Body of pancreas (tissue), 4 donors: ENCODE results near the gene APCDD1L. TPM values are rescaled to one million over a fixed set of nuclear protein-coding genes. Genes with fewer than 3 reads are reported as not detected.

ENCODE experiments used
- ATAC-seq: fragments of 150-250 bp; one replicate; pipeline ENCODE4 v1.9.1; 2016
- DNase-seq, 4 donors: peaks; one replicate each; pipeline ENCODE4 v3.0.0-alpha.2; 2019
- H3K27ac ChIP-seq, 4 donors: fragments of 200-600 bp; sonication (generic); 1 replicate in 3 of 4; 2 replicates in 1 of 4; pipeline versions ENCODE4 v1.5.1 to v1.6.1; 2016 to 2019; ENCODE audit warnings: mild to moderate bottlenecking in 1 of 4, mixed read lengths in 1 of 4, moderate library complexity in 1 of 4
- H3K27me3 ChIP-seq, 2 donors: fragments of 200-600 bp; sonication (generic); one replicate each; pipeline ENCODE4 v1.6.0; 2016; ENCODE audit warnings: mild to moderate bottlenecking in 1 of 2
- H3K36me3 ChIP-seq, 2 donors: fragments of 200-600 bp; sonication (generic); replicated peaks in 1 of 2; 2 replicates each; pipeline ENCODE4 v1.5.1; 2016; ENCODE audit warnings: low read depth in 2 of 2; ENCODE audit not compliant: insufficient read depth in 1 of 2
- H3K4me1 ChIP-seq: fragments of 200-600 bp; sonication (generic); one replicate; pipeline ENCODE4 v1.6.0; 2016
- H3K4me3 ChIP-seq, 2 donors: fragments of 200-600 bp; sonication (generic); 1 replicate in 1 of 2; 2 replicates in 1 of 2; pipeline ENCODE4 v1.5.1; 2016 to 2019
- H3K9me3 ChIP-seq, 3 donors: fragments of 200-600 bp; sonication (generic); 1 replicate in 2 of 3; 2 replicates in 1 of 3; pipeline ENCODE4 v1.5.1; 2016
- POLR2A ChIP-seq, 3 donors: fragments of 450-650 bp; IDR thresholded peaks; one replicate each; pipeline ENCODE4 v1.6.1; 2016; ENCODE audit warnings: antibody characterized with exemption in 3 of 3, mild to moderate bottlenecking in 2 of 3
- WGBS, 2 donors: methylation state at CpG; one replicate each; pipeline ENCODE4 v1.1.5; 2017; 5-methylcytosine and 5-hydroxymethylcytosine counted together
- intact Hi-C: fragments of 100-400 bp; cut with DNase I; formaldehyde crosslinking; loops from one replicate; pipeline ENCODE4 v1.15.1; 2023
- total RNA-seq, 2 donors: library from RNA; depleted of rRNA; stranded (reverse); fragments of >200 nt; gene quantifications; one replicate each; pipeline ENCODE4 v1.1.0, GENCODE V29; 2016
- TF ChIP-seq, protein P1 (sequence below), 7 experiments: fragments of 450-650 bp in 4 of 7; fragments of 200-600 bp in 3 of 7; sonication (generic) in 3 of 7; IDR thresholded peaks; one replicate each; pipeline ENCODE4 v1.5.1; 2016 to 2019; ENCODE audit warnings: antibody characterized with exemption in 7 of 7

APCDD1L gene
- total RNA-seq, 2 donors from 2014 or later: 1.3 TPM; not detected in 1

DNA sequence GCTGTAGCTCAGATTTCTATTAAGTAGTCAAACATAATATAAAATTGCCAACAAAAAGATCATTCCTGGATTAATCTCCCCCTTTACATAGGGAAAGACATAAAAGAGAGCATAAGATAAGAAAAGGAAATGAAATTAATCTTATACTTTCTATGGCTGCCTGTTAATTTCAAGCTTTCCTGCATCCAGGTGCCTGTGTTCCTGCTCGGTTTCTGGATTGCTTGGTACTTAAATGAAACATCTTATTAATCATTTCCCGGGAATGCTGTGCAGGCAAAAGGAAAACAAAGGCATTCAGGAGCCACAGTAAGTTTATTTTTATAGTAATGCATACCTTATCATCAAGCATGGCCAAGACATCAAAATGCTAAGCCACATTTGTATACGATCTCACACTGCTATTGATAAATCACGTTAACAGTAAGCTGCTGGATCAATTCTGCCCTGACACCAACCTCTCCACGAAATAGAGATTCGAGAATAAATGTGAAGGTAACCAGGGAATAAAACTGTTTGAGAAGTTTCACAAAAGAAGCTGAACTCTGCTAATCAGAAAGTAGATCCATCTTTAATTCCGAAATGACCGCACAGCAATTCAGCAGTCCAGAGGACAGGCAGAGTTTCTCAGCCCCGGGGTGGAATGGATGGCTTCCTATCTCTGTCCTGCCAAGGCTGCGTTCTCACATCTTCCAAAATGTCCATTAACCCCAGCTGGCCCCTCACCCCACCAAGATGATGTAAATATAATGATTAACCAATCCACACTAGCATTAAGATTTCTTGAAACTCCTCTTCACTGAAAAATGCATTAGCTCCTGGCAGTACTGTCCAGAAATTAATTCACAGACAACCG, 32.6 kb upstream of the APCDD1L start:
- Histone ChIP-seq H3K9me3 (no peaks in the 10 kb centered on the region), H3K36me3 (no peaks in the 10 kb centered on the region), H3K4me1 (no peaks in the 10 kb centered on the region), H3K27me3 (no peaks in the 10 kb centered on the region), H3K27ac (no peak overlapping the region), H3K4me3 (no peak overlapping the region)
- ATAC-seq (no peak), DNase-seq (no peak)
- TF ChIP-seq, protein P1, sequence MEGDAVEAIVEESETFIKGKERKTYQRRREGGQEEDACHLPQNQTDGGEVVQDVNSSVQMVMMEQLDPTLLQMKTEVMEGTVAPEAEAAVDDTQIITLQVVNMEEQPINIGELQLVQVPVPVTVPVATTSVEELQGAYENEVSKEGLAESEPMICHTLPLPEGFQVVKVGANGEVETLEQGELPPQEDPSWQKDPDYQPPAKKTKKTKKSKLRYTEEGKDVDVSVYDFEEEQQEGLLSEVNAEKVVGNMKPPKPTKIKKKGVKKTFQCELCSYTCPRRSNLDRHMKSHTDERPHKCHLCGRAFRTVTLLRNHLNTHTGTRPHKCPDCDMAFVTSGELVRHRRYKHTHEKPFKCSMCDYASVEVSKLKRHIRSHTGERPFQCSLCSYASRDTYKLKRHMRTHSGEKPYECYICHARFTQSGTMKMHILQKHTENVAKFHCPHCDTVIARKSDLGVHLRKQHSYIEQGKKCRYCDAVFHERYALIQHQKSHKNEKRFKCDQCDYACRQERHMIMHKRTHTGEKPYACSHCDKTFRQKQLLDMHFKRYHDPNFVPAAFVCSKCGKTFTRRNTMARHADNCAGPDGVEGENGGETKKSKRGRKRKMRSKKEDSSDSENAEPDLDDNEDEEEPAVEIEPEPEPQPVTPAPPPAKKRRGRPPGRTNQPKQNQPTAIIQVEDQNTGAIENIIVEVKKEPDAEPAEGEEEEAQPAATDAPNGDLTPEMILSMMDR (IDR thresholded peaks at IDR 0.05): no peak
- TF ChIP-seq POLR2A (IDR thresholded peaks at IDR 0.05): no peak
- intact Hi-C loops: no loop called here
- 33 to 34% methylated on average over 11 of the region's 11 CpGs for WGBS, 2 donors

DNA sequence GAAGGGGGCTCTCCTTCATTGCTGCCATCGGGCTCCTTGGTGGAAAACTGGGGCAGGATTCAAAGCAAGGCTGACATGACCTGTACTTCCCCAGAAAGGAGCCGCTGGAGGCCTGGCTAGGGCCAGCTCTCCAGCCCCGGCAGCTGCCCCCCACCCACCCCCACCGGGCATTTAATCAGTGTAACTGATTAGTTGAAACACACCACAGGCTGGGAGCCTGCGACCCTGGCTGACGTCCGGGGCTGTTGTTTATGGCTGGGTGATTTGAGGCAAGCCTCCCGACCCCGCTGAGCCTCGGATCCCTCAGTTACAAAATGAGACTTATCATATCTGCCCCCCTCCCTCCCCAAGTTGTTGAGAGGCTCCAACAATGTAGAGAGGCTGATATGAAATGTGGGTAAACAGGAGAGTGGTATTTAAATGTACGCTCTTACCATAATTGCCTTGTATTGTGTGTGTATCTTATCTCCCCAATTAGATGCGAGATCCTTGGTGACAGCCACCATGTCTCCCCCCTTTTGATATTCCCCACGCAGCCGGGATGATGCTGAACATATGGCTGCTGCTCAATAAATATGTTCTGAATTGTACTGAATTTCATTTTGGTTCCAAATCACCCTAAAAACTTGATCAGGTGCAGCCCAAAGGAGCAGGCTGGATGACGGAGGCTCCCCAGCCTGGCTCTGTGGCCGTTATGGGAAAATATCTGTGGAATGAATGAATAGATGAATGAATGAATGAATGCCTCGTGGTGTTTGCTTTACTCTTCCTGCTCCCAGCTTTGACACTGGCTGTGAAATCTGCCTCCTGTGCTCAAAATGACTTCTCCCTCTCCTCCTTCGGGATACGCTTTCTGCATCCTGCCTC, 31.8 kb upstream of the APCDD1L start:
- H3K27me3 ChIP-seq: no peaks in the 10 kb centered on the region
- no peak for ATAC-seq
- 17 to 27% methylated on average over 18 to 19 of the region's 19 CpGs for WGBS, 2 donors
- no peaks in the 10 kb centered on the region for H3K4me1 ChIP-seq
- H3K4me3 ChIP-seq: no peak overlapping the region
- H3K27ac ChIP-seq: no peak overlapping the region
- H3K9me3 ChIP-seq: no peaks in the 10 kb centered on the region
- intact Hi-C loops: no loop called here
- H3K36me3 ChIP-seq: no peaks in the 10 kb centered on the region
- DNase-seq: no peak
- TF ChIP-seq, protein P1 (IDR thresholded peaks at IDR 0.05): no peak
- TF ChIP-seq POLR2A (IDR thresholded peaks at IDR 0.05): no peak

- WGBS, 2 donors: 76 to 82% methylated on average over 5 of the region's 5 CpGs
Observed at GRCh38 chr20:58546416-58546711, 31.2 kb upstream of the APCDD1L start.

DNA sequence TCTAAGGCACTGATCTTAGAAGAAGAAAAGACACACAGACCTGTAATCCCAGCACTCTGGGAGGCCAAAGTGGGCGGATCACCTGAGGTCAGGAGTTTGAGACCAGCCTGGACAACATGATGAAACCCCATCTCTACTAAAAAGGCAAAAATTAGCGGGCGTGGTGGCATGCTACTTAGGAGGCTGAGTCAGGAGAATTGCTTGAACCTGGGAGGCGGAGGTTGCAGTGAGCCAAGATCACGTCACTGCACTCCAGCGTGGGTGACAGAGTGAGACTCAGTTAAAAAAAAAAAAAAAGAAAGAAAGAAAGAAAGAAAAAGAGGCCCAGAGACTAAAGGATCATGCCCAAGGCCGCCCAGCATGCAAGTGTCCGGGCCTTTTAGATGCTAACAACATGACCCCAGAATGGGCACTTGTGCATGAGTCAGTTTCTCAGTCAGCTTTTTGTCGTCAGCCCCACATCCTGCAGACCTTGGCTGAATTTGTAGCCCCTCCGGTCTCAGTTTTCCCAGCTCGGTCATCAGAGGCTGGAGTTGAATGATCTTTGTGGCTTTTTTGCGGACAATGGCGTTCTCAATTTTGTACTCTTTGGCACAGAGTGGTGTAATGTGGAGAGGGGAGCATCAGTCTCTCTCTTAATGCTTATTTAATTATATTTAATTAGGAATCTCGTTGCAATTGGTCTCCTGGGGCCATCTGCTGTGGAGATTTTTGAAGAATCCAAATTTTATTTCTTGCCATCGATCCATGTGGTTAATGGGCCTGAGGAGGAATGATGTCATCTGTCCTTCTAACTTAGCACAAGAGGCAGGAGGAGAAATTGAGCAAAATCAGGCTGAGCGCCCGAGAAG, 30.6 kb upstream of the APCDD1L start:
- no peak overlapping the region for H3K27ac ChIP-seq
- no peak for ATAC-seq
- H3K4me3 ChIP-seq: no peak overlapping the region
- TF ChIP-seq, protein P1 (IDR thresholded peaks at IDR 0.05): no peak
- no peak for TF ChIP-seq POLR2A (IDR thresholded peaks at IDR 0.05)
- WGBS, 2 donors: 79% methylated on average over 17 of the region's 17 CpGs
- intact Hi-C loops: no loop called here
- no peaks in the 10 kb centered on the region for H3K4me1 ChIP-seq
- no peak for DNase-seq
- H3K27me3 ChIP-seq: no peaks in the 10 kb centered on the region
- no peaks in the 10 kb centered on the region for H3K36me3 ChIP-seq
- no peaks in the 10 kb centered on the region for H3K9me3 ChIP-seq

More at GRCh38 chr20:58546416-58546711, 31.2 kb upstream of the APCDD1L start:
- H3K9me3 ChIP-seq: no peaks in the 10 kb centered on the region
- no peak for TF ChIP-seq POLR2A (IDR thresholded peaks at IDR 0.05)
- TF ChIP-seq, protein P1 (IDR thresholded peaks at IDR 0.05): no peak
- H3K4me1 ChIP-seq: no peaks in the 10 kb centered on the region
- intact Hi-C loops: no loop called here
- no peaks in the 10 kb centered on the region for H3K27me3 ChIP-seq
- ATAC-seq: no peak
- no peaks in the 10 kb centered on the region for H3K36me3 ChIP-seq
- no peak overlapping the region for H3K27ac ChIP-seq
- no peak overlapping the region for H3K4me3 ChIP-seq
- no peak for DNase-seq
